Measurements from ENCODE around the gene CHTOP.

- TF ChIP-seq, protein P1, sequence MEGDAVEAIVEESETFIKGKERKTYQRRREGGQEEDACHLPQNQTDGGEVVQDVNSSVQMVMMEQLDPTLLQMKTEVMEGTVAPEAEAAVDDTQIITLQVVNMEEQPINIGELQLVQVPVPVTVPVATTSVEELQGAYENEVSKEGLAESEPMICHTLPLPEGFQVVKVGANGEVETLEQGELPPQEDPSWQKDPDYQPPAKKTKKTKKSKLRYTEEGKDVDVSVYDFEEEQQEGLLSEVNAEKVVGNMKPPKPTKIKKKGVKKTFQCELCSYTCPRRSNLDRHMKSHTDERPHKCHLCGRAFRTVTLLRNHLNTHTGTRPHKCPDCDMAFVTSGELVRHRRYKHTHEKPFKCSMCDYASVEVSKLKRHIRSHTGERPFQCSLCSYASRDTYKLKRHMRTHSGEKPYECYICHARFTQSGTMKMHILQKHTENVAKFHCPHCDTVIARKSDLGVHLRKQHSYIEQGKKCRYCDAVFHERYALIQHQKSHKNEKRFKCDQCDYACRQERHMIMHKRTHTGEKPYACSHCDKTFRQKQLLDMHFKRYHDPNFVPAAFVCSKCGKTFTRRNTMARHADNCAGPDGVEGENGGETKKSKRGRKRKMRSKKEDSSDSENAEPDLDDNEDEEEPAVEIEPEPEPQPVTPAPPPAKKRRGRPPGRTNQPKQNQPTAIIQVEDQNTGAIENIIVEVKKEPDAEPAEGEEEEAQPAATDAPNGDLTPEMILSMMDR (IDR thresholded peaks at IDR 0.05) = no peak
- no peak for TF ChIP-seq POLR2A (IDR thresholded peaks at IDR 0.05)
These were observed 27.3 kb downstream of the CHTOP start for GRCh38 chr1:153661111-153661708.
